Gastrocnemius medialis (tissue), 4 donors: ENCODE results near the gene NEDD1. TPM values are rescaled to one million over a fixed set of nuclear protein-coding genes. Genes with fewer than 3 reads are reported as not detected.

Experiments used
- ATAC-seq, 2 donors: fragments of 150-250 bp; one replicate each; pipeline ENCODE4 v1.9.1; 2016
- DNase-seq, 2 donors: peaks; one replicate each; pipeline ENCODE4 v3.0.0-alpha.2; 2019
- H3K27ac ChIP-seq, 4 donors: fragments of 200-600 bp; sonication (generic); 1 replicate in 1 of 4; 2 replicates in 3 of 4; pipeline ENCODE4 v1.5.1; 2016 to 2018; ENCODE audit warnings: mild to moderate bottlenecking in 2 of 4, moderate library complexity in 1 of 4
- H3K27me3 ChIP-seq, 3 donors: fragments of 200-600 bp; sonication (generic) in 2 of 3; 1 replicate in 1 of 3; 2 replicates in 2 of 3; pipeline versions ENCODE4 v1.5.1 to v1.6.0; 2016 to 2019; ENCODE audit warnings: mild to moderate bottlenecking in 1 of 3, moderate library complexity in 1 of 3
- H3K36me3 ChIP-seq, 2 donors: fragments of 200-600 bp; sonication (generic) in 1 of 2; one replicate each; pipeline ENCODE4 v1.5.1; 2017 to 2018
- H3K4me1 ChIP-seq, 2 donors: fragments of 200-600 bp; sonication (generic) in 1 of 2; one replicate each; pipeline ENCODE4 v1.5.1; 2016 to 2017; ENCODE audit warnings: mild to moderate bottlenecking in 2 of 2
- H3K4me3 ChIP-seq, 4 donors: fragments of 200-600 bp; sonication (generic) in 3 of 4; 1 replicate in 1 of 4; 2 replicates in 3 of 4; pipeline ENCODE4 v1.5.1; 2016 to 2019; ENCODE audit warnings: mild to moderate bottlenecking in 2 of 4
- H3K9me3 ChIP-seq, 3 donors: fragments of 200-600 bp; sonication (generic) in 2 of 3; 1 replicate in 1 of 3; 2 replicates in 2 of 3; pipeline ENCODE4 v1.5.1; 2016 to 2019
- POLR2A ChIP-seq, 2 donors: fragments of 450-650 bp; IDR thresholded peaks; one replicate each; pipeline ENCODE4 v1.6.1; 2017; ENCODE audit warnings: antibody characterized with exemption in 2 of 2, mild to moderate bottlenecking in 2 of 2, moderate library complexity in 2 of 2
- in situ Hi-C, 4 donors: fragments of 200-750 bp; cut with MboI; loops; one replicate each; pipeline versions ENCODE4 v1.15.0 to v1.8.0; 2017; ENCODE audit warnings: low sequenced_read_pairs in 4 of 4
- intact Hi-C: fragments of 100-400 bp; cut with DNase I; formaldehyde crosslinking; loops from one replicate; pipeline ENCODE4 v1.15.1; 2023; ENCODE audit warnings: low total_unique reads
- total RNA-seq, 4 donors: library from RNA; depleted of rRNA; stranded (reverse); fragments of >200 nt; gene quantifications; one replicate each; pipeline versions ENCODE4 v1.1.0 to v1.2.3, GENCODE V29; 2016
- TF ChIP-seq, protein P1 (sequence below), 5 experiments: fragments of 450-650 bp in 3 of 5; fragments of 200-600 bp in 2 of 5; sonication (generic) in 2 of 5; IDR thresholded peaks in 4 of 5; conservative IDR thresholded peaks in 1 of 5; 1 replicate in 4 of 5; 2 replicates in 1 of 5; pipeline ENCODE4 v1.5.1; 2016 to 2019; ENCODE audit warnings: antibody characterized with exemption in 5 of 5, mild to moderate bottlenecking in 3 of 5, moderate library complexity in 3 of 5

The NEDD1 gene, protein sequence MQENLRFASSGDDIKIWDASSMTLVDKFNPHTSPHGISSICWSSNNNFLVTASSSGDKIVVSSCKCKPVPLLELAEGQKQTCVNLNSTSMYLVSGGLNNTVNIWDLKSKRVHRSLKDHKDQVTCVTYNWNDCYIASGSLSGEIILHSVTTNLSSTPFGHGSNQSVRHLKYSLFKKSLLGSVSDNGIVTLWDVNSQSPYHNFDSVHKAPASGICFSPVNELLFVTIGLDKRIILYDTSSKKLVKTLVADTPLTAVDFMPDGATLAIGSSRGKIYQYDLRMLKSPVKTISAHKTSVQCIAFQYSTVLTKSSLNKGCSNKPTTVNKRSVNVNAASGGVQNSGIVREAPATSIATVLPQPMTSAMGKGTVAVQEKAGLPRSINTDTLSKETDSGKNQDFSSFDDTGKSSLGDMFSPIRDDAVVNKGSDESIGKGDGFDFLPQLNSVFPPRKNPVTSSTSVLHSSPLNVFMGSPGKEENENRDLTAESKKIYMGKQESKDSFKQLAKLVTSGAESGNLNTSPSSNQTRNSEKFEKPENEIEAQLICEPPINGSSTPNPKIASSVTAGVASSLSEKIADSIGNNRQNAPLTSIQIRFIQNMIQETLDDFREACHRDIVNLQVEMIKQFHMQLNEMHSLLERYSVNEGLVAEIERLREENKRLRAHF
- total RNA-seq: 10 to 100 TPM; 15.1 to 29.4 (median 22.1) TPM

GRCh38 chr12:96906849-96907670 is at the start of gene NEDD1:
Gene NEDD1 (plus strand): TSS chr12:96907257. CDS start chr12:96909760, 2,503 bp downstream.
- in situ Hi-C loops (no loop called here), intact Hi-C loops (loop anchor here (10.0 kb wide), 1 partner anchor 502 kb away; the partner anchor contains the start of gene CDK17)
- Histone ChIP-seq H3K4me1 (peaks cover 26 to 27% of the 10 kb centered on the region in 2 donors), H3K27ac (peak within 1 kb of the TSS; percentile 85 to 92 (median 87)), H3K9me3 (no peaks in the 10 kb centered on the region), H3K36me3 (no peaks in the 10 kb centered on the region), H3K4me3 (peak within 1 kb of the TSS; percentile 92 to 96 (median 94)), H3K27me3 (no peaks in the 10 kb centered on the region)
- peak; percentile 50 to 68 for DNase-seq
- peak; percentile 89 to 90 for ATAC-seq
- TF ChIP-seq, protein P1, sequence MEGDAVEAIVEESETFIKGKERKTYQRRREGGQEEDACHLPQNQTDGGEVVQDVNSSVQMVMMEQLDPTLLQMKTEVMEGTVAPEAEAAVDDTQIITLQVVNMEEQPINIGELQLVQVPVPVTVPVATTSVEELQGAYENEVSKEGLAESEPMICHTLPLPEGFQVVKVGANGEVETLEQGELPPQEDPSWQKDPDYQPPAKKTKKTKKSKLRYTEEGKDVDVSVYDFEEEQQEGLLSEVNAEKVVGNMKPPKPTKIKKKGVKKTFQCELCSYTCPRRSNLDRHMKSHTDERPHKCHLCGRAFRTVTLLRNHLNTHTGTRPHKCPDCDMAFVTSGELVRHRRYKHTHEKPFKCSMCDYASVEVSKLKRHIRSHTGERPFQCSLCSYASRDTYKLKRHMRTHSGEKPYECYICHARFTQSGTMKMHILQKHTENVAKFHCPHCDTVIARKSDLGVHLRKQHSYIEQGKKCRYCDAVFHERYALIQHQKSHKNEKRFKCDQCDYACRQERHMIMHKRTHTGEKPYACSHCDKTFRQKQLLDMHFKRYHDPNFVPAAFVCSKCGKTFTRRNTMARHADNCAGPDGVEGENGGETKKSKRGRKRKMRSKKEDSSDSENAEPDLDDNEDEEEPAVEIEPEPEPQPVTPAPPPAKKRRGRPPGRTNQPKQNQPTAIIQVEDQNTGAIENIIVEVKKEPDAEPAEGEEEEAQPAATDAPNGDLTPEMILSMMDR (IDR thresholded peaks at IDR 0.05 in 4 of 5, conservative IDR thresholded peaks at IDR 0.05 in 1 of 5): no peak
- TF ChIP-seq POLR2A (IDR thresholded peaks at IDR 0.05): peak; percentile 66 to 72

DNA sequence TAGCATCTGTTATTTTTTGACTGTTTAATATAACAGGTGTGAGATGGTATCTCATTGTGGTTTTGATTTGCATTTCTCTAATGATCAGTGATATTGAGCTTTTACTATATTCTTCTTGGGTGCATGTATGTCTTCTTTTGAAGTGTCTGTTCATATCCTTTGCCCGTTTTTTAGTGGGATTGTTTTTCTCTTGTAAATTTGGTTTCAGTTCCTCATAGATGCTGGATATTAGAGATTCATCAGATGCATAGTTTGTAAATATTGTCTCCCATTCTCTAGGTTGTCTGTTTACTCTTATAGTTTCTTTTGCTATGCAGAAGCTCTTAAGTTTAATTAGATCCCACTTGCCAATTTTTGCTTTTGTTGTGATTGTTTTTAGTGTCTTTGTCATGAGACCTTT is 48.9 kb upstream of the NEDD1 start:
- Histone ChIP-seq H3K4me3 (no peak overlapping the region), H3K9me3 (no peaks in the 10 kb centered on the region), H3K27ac (no peak overlapping the region), H3K36me3 (no peaks in the 10 kb centered on the region), H3K27me3 (no peaks in the 10 kb centered on the region), H3K4me1 (no peaks in the 10 kb centered on the region)
- ATAC-seq (no peak), DNase-seq (no peak)
- intact Hi-C loops (no loop called here), in situ Hi-C loops (loop anchor here in 1 of 4 donors (25.0 kb wide), 1 partner anchor 96 kb away; no protein-coding TSS in a partner anchor)
- TF ChIP-seq, protein P1 (IDR thresholded peaks at IDR 0.05 in 4 of 5, conservative IDR thresholded peaks at IDR 0.05 in 1 of 5): no peak
- no peak for TF ChIP-seq POLR2A (IDR thresholded peaks at IDR 0.05)

- H3K4me1 ChIP-seq: no peaks in the 10 kb centered on the region
- H3K36me3 ChIP-seq: no peaks in the 10 kb centered on the region
- ATAC-seq: no peak
- no peak overlapping the region for H3K27ac ChIP-seq
- intact Hi-C loops (no loop called here), in situ Hi-C loops (loop anchor here in 1 of 4 donors (25.0 kb wide), 1 partner anchor 99 kb away; no protein-coding TSS in a partner anchor)
- H3K27me3 ChIP-seq: no peaks in the 10 kb centered on the region
- H3K9me3 ChIP-seq: no peaks in the 10 kb centered on the region
- DNase-seq: no peak
- TF ChIP-seq, protein P1 (IDR thresholded peaks at IDR 0.05 in 4 of 5, conservative IDR thresholded peaks at IDR 0.05 in 1 of 5): no peak
- TF ChIP-seq POLR2A (IDR thresholded peaks at IDR 0.05): no peak
- H3K4me3 ChIP-seq: no peak overlapping the region
These were observed 45.4 kb upstream of the NEDD1 start for GRCh38 chr12:96861656-96862055.

DNA sequence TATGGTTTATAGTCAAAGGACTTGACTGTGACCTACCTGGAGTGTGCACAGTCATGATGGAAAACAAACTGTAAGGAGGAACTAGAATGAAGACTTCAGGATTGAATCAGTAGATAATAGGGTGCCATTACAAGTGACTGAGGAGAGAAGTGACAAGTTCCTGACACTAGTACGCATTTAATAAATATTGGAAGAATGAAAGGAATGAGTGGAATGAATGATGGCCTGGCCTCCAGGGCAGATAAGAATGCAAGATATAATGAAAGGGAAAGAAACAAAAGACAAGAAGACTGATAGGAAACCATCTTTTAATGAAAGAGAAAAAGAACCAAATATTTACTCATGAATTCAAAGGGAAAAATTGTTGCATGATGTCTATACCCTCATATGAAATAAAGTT is 44.7 kb upstream of the NEDD1 start:
- Histone ChIP-seq H3K27me3 (no peaks in the 10 kb centered on the region), H3K9me3 (no peaks in the 10 kb centered on the region), H3K36me3 (no peaks in the 10 kb centered on the region), H3K27ac (no peak overlapping the region), H3K4me3 (no peak overlapping the region), H3K4me1 (no peaks in the 10 kb centered on the region)
- DNase-seq (no peak), ATAC-seq (no peak)
- intact Hi-C loops: no loop called here
- in situ Hi-C loops: loop anchor here in 1 of 4 donors (25.0 kb wide), 1 partner anchor 100 kb away; no protein-coding TSS in a partner anchor
- TF ChIP-seq, protein P1 (IDR thresholded peaks at IDR 0.05 in 4 of 5, conservative IDR thresholded peaks at IDR 0.05 in 1 of 5): no peak
- no peak for TF ChIP-seq POLR2A (IDR thresholded peaks at IDR 0.05)
